Heart left ventricle (tissue), 13 donors: Measurements from ENCODE around the gene DLGAP1.

ENCODE experiments used
- POLR2A ChIP-seq, 2 donors: fragments of 450-650 bp; IDR thresholded peaks; one replicate each; pipeline ENCODE4 v1.6.1; 2017; ENCODE audit warnings: antibody characterized with exemption in 2 of 2, mild to moderate bottlenecking in 2 of 2, moderate library complexity in 2 of 2
- TF ChIP-seq, protein P1 (sequence below), 12 donors: fragments of 200-600 bp; sonication (generic) in 4 of 12; IDR thresholded peaks; one replicate each; pipeline versions ENCODE4 v1.5.0 to v1.8.0; 2018 to 2022; ENCODE audit warnings: antibody characterized with exemption in 12 of 12, mild to moderate bottlenecking in 5 of 12
- donor health status: ischemic (EF 13 %, LVEDD 7.1; RV severe dilation, severe dysfunction).
- donor health status: DM: no; HTN: yes; CAD: no.
- donor health status: DM: no; HTN: no; CAD: no.
- donor health status: ischemic (EF 25% LVEDD 6.9; RV normal size, moderate dysfunction).
- donor health status: ischemic (EF 25% LVEDD 5.7; RV mildly dilated, moderate dysfunction).
- donor health status: ischemic (EF 35%, LVEDD 5.7; RV mildly dilated, moderate dysfunction).
- donor health status: nonischemic (EF 11% LVEDD 7.7; RV severe dilation, severe dysfunction).
- donor health status: DM: yes; HTN: yes; CAD: no.
- donor health status: PGD.
- donor health status: ischemic (EF 29% LVEDD 5.4; RV normal size, mild dysfunction).
- donor health status: nonischemic (EF 23%, LVEDD 6.1; RV moderate dilation, normal function).

DNA sequence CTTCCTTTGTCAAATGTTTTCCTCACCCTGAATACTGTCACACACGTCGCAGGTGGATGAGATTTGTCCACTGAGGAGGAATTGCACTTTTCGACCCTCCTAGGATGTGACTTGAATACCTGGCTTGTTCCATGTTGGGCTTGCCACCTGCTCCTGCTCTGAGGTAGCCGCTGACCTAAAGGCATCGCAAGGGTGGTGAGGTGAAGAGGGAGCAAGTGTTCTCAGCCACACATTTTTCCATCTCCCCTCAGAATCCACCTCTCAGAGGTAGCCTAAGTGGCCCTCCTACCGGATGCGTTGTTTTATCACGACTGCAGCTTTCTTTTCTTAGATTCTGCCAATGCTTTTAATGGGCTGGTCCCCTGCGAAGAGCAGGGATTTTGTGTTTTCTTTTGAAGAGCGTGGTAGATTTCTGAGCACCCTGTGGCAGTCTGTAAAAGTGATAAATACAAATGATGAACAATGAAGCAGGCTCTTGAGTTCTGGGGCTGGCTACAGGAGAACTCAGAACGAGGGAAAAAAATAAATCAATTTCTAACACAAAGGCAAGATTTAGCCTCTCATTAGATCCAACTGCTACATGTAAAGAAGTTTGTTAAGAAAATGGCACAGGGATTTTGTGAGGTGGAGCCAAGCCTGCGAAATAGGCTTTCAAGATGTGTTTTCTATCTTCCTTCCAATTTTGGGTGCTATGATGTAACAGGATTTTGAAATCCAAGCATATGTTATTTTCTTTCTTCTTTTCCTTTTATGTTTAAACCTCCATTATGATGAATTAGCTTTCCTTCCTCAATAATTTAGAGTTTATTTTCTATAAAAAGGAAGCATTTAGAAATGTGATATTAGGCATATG, 618.4 kb downstream of the DLGAP1 start:
- TF ChIP-seq, protein P1, sequence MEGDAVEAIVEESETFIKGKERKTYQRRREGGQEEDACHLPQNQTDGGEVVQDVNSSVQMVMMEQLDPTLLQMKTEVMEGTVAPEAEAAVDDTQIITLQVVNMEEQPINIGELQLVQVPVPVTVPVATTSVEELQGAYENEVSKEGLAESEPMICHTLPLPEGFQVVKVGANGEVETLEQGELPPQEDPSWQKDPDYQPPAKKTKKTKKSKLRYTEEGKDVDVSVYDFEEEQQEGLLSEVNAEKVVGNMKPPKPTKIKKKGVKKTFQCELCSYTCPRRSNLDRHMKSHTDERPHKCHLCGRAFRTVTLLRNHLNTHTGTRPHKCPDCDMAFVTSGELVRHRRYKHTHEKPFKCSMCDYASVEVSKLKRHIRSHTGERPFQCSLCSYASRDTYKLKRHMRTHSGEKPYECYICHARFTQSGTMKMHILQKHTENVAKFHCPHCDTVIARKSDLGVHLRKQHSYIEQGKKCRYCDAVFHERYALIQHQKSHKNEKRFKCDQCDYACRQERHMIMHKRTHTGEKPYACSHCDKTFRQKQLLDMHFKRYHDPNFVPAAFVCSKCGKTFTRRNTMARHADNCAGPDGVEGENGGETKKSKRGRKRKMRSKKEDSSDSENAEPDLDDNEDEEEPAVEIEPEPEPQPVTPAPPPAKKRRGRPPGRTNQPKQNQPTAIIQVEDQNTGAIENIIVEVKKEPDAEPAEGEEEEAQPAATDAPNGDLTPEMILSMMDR (IDR thresholded peaks at IDR 0.05), result no peak
- no peak for TF ChIP-seq POLR2A (IDR thresholded peaks at IDR 0.05)
